ENCODE results near the gene CDH23. TPM values are rescaled to one million over a fixed set of nuclear protein-coding genes. Genes with fewer than 3 reads are reported as not detected.

Gene CDH23
- total RNA-seq, 1 experiment from 2014 or later, result 2.9 TPM

GRCh38 chr10:71850743-71851464 lies 454.2 kb downstream of the CDH23 start, which contains the start of gene PSAP (continued):
- TF ChIP-seq E2F1 (CRISPR knock-in tag; IDR thresholded peaks at IDR 0.05) (no peak), PREB (CRISPR knock-in tag; IDR thresholded peaks at IDR 0.05; ENCODE audit: borderline replicate concordance) (no peak), JUN (CRISPR knock-in tag; IDR thresholded peaks at IDR 0.05) (no peak), FOXP4 (CRISPR knock-in tag; IDR thresholded peaks at IDR 0.05) (no peak; the same call in 1 of the 2 replicates), AFF4 (CRISPR knock-in tag; IDR thresholded peaks at IDR 0.05; ENCODE audit: borderline replicate concordance) (no peak), USF1 (CRISPR knock-in tag; IDR thresholded peaks at IDR 0.05) (peak; percentile 89), HMGA2 (CRISPR knock-in tag; IDR thresholded peaks at IDR 0.05) (no peak), NFATC4 (CRISPR knock-in tag; IDR thresholded peaks at IDR 0.05) (no peak), RORB (CRISPR knock-in tag; IDR thresholded peaks at IDR 0.05) (no peak), ZNF416 (CRISPR knock-in tag; IDR thresholded peaks at IDR 0.05) (no peak), NFYB (CRISPR knock-in tag; conservative IDR thresholded peaks at IDR 0.05; ENCODE audit: low read depth) (no peak), OVOL2 (CRISPR knock-in tag; IDR thresholded peaks at IDR 0.05; ENCODE audit: borderline replicate concordance) (no peak), IRF1 (CRISPR knock-in tag; IDR thresholded peaks at IDR 0.05) (no peak), SOX15 (CRISPR knock-in tag; IDR thresholded peaks at IDR 0.05) (no peak), ZNF425 (CRISPR knock-in tag; conservative IDR thresholded peaks at IDR 0.05) (no peak), TP53 (CRISPR knock-in tag; IDR thresholded peaks at IDR 0.05) (no peak), SMAD3 (CRISPR knock-in tag; IDR thresholded peaks at IDR 0.05; ENCODE audit: borderline replicate concordance) (no peak), IRF2 (CRISPR knock-in tag; IDR thresholded peaks at IDR 0.05; ENCODE audit: borderline replicate concordance, low read depth) (no peak), FOXP1 (CRISPR knock-in tag; IDR thresholded peaks at IDR 0.05; ENCODE audit: borderline replicate concordance) (peak; percentile 44; the same call in 1 of the 2 replicates), AR (CRISPR knock-in tag; IDR thresholded peaks at IDR 0.05) (no peak), ZMAT4 (CRISPR knock-in tag; IDR thresholded peaks at IDR 0.05) (no peak), ZNF263 (CRISPR knock-in tag; IDR thresholded peaks at IDR 0.05; ENCODE audit: low read depth) (no peak), MXD4 (CRISPR knock-in tag; IDR thresholded peaks at IDR 0.05; ENCODE audit: borderline replicate concordance) (no peak), TCF7 (CRISPR knock-in tag; IDR thresholded peaks at IDR 0.05; ENCODE audit: low read depth) (no peak)

Measured in WTC11 (cell line).